Right lung (tissue), 5 donors: ENCODE measurements around the gene P2RY6. TPM values are rescaled to one million over a fixed set of nuclear protein-coding genes. Genes with fewer than 3 reads are reported as not detected.
"Not testable (repeated sequence)": the region's sequence is repeated elsewhere in the genome, so short reads cannot be mapped to it uniquely, and the experiment has no call there.

Source experiments
- DNase-seq, 2 donors: peaks; one replicate each; pipeline ENCODE4 v3.0.0-alpha.2; 2013
- polyA plus RNA-seq, 5 donors: library from polyadenylated mRNA; unstranded; fragments of 120-200 nt; gene quantifications; one replicate each; pipeline versions ENCODE4 v1.2.1 to v1.2.3, GENCODE V29; 2013; ENCODE audit warnings: inconsistent platforms in 1 of 5, low replicate concordance in 1 of 5; ENCODE audit not compliant: insufficient read length in 5 of 5, insufficient read depth in 1 of 5

P2RY6 gene
- polyA plus RNA-seq, 5 donors: 1.2 to 2.7 (median 1.8) TPM

DNA sequence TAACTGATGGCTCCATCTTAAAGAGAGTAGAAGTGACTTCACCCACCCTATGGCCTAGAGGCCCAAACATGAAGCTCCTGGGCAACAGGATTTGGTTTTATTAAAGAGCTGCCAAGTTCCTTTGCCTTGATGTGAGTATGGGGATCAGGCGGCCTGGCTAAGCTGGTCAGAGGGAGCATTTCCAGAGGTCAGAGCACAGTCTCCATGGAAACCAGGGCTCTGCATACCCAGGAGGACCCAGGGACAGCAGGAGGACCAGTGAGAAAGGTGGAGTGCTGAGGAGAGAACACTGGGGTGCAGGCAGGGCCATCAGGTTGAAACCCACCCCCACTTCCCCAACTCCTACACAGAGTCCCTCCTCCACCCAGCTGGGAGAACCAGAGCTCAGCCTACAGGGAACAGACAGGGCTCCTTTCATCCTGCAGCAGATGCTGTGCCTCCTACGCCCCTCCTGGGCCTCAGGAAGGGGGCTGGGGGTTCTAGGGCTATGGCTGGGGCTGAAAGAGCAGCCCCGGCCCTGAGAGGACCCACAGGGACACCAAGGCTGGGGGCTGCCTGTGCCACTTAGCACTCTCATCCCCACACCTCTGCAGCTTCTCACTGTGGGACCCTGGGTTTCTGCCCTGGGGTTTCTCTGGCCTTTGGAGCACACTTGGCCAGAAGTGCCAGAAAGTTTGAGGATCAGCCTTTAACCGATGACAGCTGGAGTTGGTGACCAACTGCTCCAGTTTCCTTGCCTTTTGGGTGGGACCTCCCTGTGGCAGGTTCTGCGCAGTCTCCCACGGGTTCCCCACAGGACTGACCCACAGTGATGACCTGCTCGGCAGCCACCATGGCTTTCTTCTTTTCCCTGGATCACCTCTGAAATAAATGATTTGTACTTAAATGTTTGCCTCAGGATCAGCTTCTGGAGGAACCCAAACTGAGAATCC is 13.8 kb upstream of the P2RY6 start:
- no peak for DNase-seq

GRCh38 chr11:73259406-73260126 is 12.6 kb upstream of the P2RY6 start:
- DNase-seq: no peak

- DNase-seq: no peak
Measured at GRCh38 chr11:73260127-73260457, 12.0 kb upstream of the P2RY6 start.

- DNase-seq: no peak
Measured at GRCh38 chr11:73262851-73263495, 9.2 kb upstream of the P2RY6 start.

GRCh38 chr11:73263640-73264039 is 8.5 kb upstream of the P2RY6 start:
- DNase-seq: no peak

GRCh38 chr11:73265278-73265810 is 6.8 kb upstream of the P2RY6 start:
- no peak for DNase-seq

DNA sequence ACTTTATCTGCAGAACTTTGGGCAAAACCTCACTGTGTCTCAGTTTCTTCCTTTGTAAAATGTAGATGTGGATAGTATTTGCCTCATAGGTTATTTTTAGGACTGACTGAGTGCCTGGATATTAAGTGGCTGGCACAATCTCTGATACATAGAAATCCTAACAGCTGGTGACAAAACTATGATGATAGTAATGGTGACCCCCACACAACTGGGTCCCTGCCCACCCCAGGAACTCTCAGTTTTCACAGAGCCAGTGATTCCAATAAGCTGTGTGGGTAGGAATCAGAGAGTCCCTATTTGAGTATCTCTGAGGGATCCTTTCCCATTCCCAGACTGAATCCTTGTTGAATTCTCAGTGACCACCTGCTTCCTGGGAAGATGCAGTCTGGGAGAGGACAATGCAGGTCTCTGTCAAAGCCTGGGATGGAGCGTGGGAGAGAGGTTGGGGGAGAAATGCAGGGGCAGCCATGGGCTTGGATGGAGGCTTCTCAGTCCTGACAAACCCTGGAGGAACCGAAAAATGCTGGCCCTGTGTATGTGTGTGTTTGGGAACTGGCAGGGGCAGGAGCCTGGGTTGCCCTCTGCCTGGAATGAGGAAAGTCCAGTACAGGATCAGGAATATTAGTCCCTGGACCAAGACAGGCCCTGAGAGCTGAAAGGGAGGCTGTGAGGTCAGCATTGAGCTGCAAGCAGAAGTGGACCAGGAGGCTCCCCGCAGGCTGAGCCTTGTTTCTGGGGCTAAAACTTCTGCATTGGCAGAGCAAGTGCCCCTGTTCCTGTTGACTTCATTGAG is 6.1 kb upstream of the P2RY6 start:
- no peak for DNase-seq

DNA sequence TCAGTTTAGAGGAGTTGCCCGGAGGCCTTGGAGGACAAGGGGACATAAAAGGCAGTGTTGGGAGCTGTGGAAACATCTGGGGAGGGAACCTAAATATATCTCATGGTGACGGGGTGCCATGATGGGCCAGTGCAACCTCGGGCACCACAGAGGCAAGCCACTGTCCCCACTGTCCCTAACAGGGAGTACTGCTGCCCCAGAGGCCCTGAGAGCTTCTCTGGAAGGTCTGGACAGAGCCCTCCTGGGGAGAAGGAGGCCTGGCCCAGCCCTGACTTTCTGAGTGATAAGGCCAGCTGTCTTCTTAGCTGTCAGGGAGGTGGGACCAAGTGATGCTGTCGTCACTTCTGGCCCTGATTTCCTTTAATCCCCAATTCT is 5.5 kb upstream of the P2RY6 start:
- no peak for DNase-seq

DNA sequence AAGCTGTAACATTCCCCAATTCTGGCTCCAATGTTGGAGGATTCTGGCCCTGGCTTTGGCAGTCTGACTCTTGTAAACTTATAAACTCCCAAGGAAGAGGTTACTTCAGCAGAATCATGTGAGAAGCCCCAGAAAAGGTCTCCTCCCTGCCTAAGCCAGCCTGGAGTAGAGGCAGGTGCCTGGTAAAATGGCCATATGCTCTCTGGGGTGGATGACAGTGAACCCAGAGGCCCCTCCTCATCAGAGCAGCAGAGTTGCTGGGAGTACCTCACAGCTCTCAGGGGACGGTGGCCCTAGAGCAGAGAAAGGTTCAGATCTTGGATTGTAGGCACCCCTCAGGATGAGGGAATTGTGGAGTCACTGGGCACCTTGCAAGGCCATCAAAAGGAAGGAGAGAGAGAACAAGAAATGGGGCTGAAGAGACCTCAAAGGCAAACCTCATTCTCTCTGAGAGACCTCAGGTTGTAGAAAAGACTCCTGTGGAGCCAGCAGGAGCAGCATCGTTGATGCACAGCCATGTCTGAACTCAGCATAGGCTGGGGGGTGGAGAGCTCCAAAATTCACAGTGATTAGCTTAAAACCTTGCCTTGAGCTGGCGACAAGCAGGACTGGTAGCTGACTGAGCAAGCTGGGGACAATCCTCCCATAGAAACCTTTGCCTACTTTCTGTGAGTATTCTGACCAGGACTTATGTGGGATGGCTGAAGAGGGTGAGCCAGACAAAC is 4.9 kb upstream of the P2RY6 start:
- no peak for DNase-seq

GRCh38 chr11:73267906-73268540 is 4.1 kb upstream of the P2RY6 start:
- no peak for DNase-seq

GRCh38 chr11:73268671-73269271 is 3.4 kb upstream of the P2RY6 start:
- no peak for DNase-seq

GRCh38 chr11:73269459-73270015 is 2.6 kb upstream of the P2RY6 start:
- DNase-seq: peak; percentile 39 to 45

DNA sequence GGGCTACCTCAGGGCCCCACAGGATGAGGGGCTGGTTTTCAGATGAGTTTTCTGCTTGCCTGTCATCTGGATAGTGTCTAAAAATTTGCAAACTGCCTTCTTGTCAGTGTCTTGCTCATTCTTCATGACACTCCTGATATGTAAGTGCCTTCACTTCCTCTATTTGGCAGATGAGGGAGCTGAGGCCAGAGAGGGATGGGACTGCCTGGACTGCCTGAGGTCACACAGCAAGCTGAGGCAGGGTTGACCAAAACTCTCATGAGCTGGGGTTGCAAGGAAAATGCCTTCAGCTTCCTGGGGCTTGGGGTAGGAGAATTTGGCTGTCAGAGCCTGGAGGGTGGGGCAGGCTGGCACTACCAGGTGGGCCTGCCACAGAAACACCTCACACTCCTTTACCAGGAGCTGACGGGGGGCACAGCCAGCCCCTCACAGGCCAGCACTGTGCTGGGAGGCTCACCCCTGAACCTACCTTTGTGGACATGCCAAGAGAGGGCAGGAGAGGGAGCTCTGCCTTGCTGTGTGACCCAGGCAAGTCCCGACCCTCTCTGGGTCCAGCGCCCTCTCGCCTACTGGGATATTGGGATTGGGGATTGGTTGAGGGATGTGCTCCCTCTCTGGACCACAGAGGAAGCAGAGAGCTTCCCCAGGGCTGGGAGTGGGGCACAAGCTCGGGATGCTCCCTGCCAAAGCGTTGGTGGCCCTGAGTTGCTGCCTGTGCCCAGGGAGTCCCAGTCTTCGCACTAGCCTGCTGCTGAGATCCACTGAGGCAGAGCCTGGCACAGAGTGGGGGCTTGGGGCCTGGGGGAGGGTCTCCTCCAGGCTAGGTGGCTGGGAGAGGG is 1.9 kb upstream of the P2RY6 start:
- DNase-seq: no peak

GRCh38 chr11:73270855-73271477 is 1.2 kb upstream of the P2RY6 start:
- no peak for DNase-seq

DNA sequence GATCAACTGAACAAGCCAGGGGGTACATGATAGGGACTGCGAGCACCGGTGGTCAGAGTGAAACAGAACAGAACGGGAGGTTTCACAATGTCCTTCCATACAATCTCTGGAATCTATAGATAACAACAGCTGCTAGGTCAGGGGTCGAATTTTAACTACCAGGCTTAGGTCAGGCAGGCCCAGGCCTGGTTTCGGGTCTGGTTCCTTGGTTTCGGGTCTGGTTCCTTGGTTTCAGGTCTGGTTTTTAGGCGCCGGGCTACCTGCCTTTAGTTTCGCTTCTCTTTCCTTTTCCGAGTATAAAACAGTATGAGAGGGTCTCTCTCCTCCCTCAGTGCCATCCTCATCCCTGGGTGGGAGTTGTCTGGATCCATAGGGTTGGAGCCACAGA is 666 bp upstream of the P2RY6 start:
- not testable (repeated sequence) for DNase-seq

DNA sequence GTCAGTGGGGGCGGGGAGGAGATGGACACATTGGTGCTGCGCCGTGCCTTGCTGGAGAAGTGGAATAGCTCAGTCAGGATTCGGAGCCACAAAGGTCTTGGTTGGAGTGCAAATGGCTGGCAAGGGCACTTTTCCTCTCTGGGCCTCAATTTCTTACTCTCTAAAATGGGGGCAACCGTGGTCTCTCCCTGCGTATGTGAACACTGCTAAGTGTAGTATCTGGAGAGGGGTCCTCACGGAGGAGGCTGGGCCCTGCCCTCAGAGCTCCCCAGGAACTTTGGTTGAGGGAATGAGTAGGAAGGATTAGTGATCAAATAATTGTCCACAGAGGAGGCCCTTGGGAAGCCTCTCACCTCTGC is 521 bp downstream of the P2RY6 start:
- DNase-seq: no peak

DNA sequence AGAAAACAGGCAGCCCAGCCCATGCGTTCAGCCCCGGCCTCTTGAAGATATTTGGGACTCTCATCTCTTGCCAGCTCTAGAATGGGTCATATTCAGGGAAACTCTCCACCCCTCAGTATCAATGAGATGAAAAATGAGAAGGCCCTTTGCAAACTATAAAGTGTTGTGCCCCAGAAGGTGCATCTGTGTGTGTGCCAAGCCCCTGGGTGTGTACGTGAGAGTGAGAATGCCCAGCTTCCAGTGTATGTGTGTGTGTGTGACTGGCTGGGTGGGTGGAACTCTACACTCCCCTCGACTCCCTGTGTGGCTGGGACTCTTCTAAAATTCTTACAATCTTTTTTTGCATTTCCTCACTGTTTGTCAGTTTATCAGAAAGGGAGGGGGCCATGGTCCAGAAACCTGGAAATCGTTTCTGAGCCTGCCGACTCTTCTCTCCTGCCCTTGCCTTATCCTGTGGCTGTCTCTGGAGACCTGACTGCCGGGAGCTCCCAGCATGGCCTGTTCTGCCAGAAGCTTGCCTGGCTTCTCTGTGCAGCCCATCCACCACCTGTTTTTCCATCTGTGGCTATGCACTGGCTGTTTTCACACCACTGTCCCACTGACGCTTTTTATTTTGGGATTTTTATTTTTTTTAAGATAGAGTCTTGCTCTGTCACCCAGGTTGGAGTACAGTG is 1.2 kb downstream of the P2RY6 start:
- no peak for DNase-seq

- DNase-seq: not testable (repeated sequence)
Measured at GRCh38 chr11:73274191-73274590, 2.1 kb downstream of the P2RY6 start.
